Memory B cell (primary cell): ENCODE data around the gene PRG2.
"Not testable (repeated sequence)": the region's sequence is repeated elsewhere in the genome, so short reads cannot be mapped to it uniquely, and the experiment has no call there.

Source experiments
- ATAC-seq: fragments of 150-1000 bp; cut with Tn5 transposase; 2 replicates; pipeline ENCODE4 v1.10.0; 2021; ENCODE audit warnings: low read depth, mild to moderate bottlenecking, moderate library complexity
- DNase-seq, 2 donors: peaks; one replicate each; pipeline ENCODE4 v3.0.0; 2022; ENCODE audit warnings: low spot score in 2 of 2
- H3K27ac Mint-ChIP-seq: one replicate; pipeline ENCODE4 v1.8.0; 2022; ENCODE audit warnings: mild to moderate bottlenecking, moderate library complexity, mixed read lengths
- H3K27me3 Mint-ChIP-seq: one replicate; pipeline ENCODE4 v1.8.0; 2022; ENCODE audit warnings: mixed read lengths
- H3K36me3 Mint-ChIP-seq: one replicate; pipeline ENCODE4 v1.8.0; 2022; ENCODE audit warnings: mild to moderate bottlenecking, mixed read lengths
- H3K4me1 Mint-ChIP-seq: one replicate; pipeline ENCODE4 v1.8.0; 2022; ENCODE audit warnings: mixed read lengths
- H3K4me3 Mint-ChIP-seq: one replicate; pipeline ENCODE4 v1.8.0; 2022; ENCODE audit warnings: mild to moderate bottlenecking, moderate library complexity, mixed read lengths
- H3K9me3 Mint-ChIP-seq: one replicate; pipeline ENCODE4 v1.8.0; 2022; ENCODE audit warnings: mixed read lengths

PRG2 gene

DNA sequence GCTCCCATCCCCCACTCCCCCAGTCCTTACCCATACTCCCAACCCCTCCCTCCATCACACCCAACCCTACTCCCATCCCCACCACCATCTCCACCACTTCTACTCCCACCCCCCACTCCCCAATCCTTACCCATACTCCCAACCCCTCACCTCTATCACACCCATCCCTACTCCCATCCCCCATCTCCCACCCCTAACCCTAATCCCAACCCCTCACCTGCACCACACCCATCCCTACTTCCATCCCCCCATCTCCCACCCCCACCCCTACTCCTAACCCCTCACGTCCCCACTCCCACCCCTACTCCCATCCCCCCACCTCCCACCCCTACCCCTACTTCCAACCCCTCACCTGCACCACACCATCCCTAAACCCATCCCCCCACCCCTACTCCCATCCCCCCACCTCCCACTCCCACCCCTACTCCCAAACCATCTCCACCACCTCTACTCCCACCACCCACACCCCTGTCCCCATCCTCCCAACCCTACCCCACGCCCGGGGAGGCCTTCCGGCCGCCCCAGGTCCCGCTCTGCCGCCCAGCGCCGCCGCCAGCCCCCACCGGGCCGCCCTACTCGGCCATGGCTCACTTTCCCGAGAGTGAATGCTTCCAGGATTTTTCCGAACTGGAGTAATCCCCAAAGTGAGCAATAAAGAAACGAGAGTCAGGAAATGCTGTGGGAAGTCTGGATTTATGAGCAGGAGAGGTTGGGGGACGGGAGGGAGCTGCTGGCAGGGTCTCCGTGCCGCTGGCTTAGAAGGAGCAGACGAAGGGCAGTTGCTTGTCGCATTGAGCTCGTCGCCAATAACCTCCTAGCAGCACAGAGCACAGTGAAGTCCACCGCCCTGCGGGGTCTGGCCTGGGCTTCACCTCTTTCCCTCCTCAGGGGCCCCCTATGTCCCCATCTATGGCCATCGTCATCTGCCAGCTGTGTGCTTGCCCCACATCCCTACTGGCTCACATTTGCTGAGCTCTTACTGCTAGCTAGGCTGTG, 14.1 kb downstream of the PRG2 start:
- Mint-ChIP-seq H3K4me3 (no peak overlapping the region), H3K9me3 (no peaks in the 10 kb centered on the region)

DNA sequence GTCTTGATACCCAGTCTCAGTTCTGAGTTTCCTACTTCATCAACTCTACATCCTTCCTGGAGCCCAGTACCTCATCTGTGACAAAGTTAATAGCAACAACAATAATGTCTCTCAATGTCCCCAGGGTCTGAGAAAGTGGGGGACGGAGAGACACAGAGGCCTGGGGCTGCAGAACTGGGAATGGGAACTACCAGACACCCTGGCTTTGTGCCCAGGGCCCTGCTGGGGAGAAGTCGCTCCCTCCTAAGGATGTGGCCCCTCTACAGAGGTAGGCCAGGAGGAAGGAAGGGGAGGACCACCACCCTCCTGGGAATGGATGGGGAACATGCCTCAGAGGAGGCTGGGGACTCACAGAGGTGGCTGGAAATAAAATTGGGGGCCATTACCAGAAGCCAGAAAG, 15.0 kb downstream of the PRG2 start:
- no peaks in the 10 kb centered on the region for H3K36me3 Mint-ChIP-seq
- H3K4me3 Mint-ChIP-seq, result no peak overlapping the region

More for the DNA sequence above, 14.1 kb downstream of the PRG2 start:
- Mint-ChIP-seq H3K4me1 (no peaks in the 10 kb centered on the region), H3K27me3 (peaks cover 11% of the 10 kb centered on the region), H3K36me3 (no peaks in the 10 kb centered on the region), H3K27ac (no peak overlapping the region)
- ATAC-seq (no peak), DNase-seq (no peak)

DNA sequence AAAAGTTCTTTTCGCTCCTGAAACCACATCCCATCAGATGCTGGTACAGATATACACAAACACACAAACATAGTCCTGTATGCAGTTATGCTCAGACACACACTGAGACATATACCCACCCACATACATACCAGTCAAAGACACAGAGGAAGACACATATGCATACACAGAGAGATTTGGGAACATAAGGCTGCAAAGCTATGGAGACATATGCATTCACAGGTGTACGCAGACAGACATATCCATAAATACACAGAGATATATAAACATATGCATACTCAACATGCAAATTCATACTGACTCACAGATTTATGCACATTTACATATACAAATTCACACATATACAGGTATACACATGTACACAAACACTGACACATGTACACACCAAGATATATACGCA, 15.5 kb downstream of the PRG2 start:
- no peak overlapping the region for H3K27ac Mint-ChIP-seq
- no peak overlapping the region for H3K4me3 Mint-ChIP-seq
- DNase-seq, result no peak
- no peaks in the 10 kb centered on the region for H3K4me1 Mint-ChIP-seq
- H3K9me3 Mint-ChIP-seq, result no peaks in the 10 kb centered on the region
- H3K27me3 Mint-ChIP-seq, result peaks cover 14% of the 10 kb centered on the region
- no peaks in the 10 kb centered on the region for H3K36me3 Mint-ChIP-seq
- ATAC-seq, result no peak

More for the DNA sequence above, 15.0 kb downstream of the PRG2 start:
- Mint-ChIP-seq H3K27ac (no peak overlapping the region), H3K9me3 (no peaks in the 10 kb centered on the region), H3K4me1 (no peaks in the 10 kb centered on the region), H3K27me3 (peaks cover 11% of the 10 kb centered on the region)
- ATAC-seq (no peak), DNase-seq (no peak)

GRCh38 chr11:57373146-57373545, 17.3 kb downstream of the PRG2 start:
- no peaks in the 10 kb centered on the region for H3K4me1 Mint-ChIP-seq
- no peaks in the 10 kb centered on the region for H3K36me3 Mint-ChIP-seq
- H3K4me3 Mint-ChIP-seq, result no peak overlapping the region
- H3K27ac Mint-ChIP-seq, result no peak overlapping the region
- no peak for DNase-seq
- no peaks in the 10 kb centered on the region for H3K9me3 Mint-ChIP-seq
- H3K27me3 Mint-ChIP-seq, result peaks cover 12% of the 10 kb centered on the region
- ATAC-seq, result no peak

- no peak overlapping the region for H3K27ac Mint-ChIP-seq
- no peak overlapping the region for H3K4me3 Mint-ChIP-seq
- no peak for DNase-seq
- H3K27me3 Mint-ChIP-seq, result peaks cover 5% of the 10 kb centered on the region
- H3K9me3 Mint-ChIP-seq, result no peaks in the 10 kb centered on the region
- no peak for ATAC-seq
- H3K36me3 Mint-ChIP-seq, result no peaks in the 10 kb centered on the region
- H3K4me1 Mint-ChIP-seq, result no peaks in the 10 kb centered on the region
Measured at GRCh38 chr11:57370941-57371340, 19.5 kb downstream of the PRG2 start.

GRCh38 chr11:57370251-57370650, 20.2 kb downstream of the PRG2 start:
- Mint-ChIP-seq H3K4me1 (no peaks in the 10 kb centered on the region), H3K27me3 (peaks cover 8% of the 10 kb centered on the region), H3K36me3 (no peaks in the 10 kb centered on the region), H3K27ac (no peak overlapping the region), H3K4me3 (no peak overlapping the region), H3K9me3 (no peaks in the 10 kb centered on the region)
- ATAC-seq (no peak), DNase-seq (no peak)

DNA sequence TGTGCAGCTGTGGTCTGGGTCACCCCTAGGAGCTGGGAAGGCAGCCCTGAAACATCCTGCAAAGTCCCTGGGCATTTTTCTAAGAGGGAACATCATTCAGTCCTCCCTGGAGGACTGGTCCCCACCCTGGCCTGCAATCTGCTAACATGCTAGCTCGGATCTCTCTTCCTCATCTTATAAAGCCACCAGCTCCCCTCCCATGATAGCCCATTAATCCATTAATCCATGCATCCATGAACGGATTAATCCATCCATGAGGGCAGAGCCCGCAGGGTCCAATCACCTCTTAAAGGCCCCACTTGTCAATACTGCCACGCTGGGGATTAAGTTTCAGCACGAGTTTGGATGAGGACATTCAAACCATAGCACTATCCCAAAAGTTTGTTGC, 21.6 kb downstream of the PRG2 start:
- Mint-ChIP-seq H3K4me3 (no peak overlapping the region), H3K36me3 (no peaks in the 10 kb centered on the region), H3K4me1 (no peaks in the 10 kb centered on the region), H3K27ac (no peak overlapping the region), H3K27me3 (peaks cover 11% of the 10 kb centered on the region), H3K9me3 (no peaks in the 10 kb centered on the region)
- DNase-seq (no peak), ATAC-seq (no peak)

DNA sequence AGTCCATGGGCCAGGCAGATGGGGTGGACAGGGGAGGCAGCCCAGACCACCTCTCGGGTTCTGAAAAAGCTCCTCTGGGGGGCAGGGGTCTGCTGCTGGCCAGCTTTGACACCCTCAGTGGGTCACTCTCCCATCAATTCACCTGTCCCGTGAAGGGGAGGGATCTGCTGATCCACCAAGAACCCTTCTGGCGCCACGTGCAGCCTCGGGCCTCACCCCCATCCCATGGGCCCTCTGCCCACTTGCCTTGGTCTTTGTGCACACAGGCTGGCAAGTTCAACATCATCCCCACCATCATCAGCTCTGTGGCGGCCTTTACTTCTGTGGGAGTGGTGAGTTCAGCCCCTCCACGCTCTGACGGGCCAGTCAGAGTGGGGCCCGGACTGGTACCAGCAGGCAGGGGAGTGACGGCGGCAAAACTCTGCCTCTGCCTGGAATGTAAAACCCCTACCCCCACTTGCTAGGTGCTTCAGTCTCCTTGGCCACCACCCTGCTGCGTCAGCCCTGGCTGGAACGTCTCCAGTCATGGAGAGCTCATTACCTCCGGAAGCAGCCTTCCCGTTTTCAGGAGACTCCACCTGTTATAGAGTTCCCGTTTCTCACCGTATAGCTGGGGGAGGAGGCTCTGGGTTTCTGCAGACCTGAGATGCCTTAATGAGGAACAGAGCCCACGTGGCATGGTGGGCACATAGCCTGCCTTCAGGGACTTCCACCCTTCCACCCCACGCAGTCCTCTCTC, 22.2 kb downstream of the PRG2 start:
- Mint-ChIP-seq H3K27me3 (peaks cover 11% of the 10 kb centered on the region), H3K36me3 (no peaks in the 10 kb centered on the region), H3K9me3 (no peaks in the 10 kb centered on the region), H3K4me1 (no peaks in the 10 kb centered on the region), H3K4me3 (no peak overlapping the region), H3K27ac (no peak overlapping the region)
- ATAC-seq (no peak), DNase-seq (no peak)

DNA sequence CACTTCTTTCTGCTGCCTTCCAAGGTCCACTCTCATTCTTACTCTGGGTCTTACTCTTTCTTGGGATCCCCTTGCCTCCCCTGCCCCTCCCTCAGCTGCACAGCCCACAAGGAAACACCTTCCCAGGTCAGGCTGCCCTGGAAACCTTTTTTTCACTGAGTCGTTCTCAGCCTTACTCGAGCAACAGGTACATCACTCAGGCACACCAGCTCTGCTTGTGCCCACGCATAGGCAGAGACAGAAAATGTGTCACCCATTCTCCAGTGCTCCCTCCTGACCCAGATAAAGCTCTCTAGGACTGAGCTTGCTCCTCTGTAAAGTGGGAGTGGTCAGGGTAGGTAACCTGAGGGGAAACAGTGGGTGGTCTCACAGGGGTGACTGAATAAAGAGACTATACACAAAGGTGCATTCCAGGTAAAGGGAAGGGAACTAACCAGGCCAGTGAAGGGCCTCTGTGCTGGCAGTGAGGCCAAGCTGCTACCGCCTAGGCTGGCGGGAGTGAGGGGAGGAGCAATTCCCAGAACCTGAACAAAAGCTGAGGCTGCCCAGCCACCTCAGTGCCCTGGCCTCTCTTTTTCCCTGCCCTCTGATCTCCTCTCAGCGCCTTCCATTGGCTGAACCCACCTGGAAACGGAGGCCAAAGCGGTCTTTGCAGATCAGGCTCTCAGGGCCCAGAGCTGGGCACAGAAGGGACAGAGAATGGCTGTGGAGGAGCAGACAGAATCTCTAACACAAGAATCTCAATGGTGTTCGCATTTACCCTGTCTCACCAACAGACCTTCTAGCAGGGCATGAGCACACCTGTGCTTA, 25.4 kb downstream of the PRG2 start:
- Mint-ChIP-seq H3K27me3 (peaks cover 14% of the 10 kb centered on the region), H3K9me3 (no peaks in the 10 kb centered on the region), H3K4me1 (no peaks in the 10 kb centered on the region), H3K27ac (no peak overlapping the region), H3K36me3 (no peaks in the 10 kb centered on the region), H3K4me3 (no peak overlapping the region)
- ATAC-seq (no peak), DNase-seq (no peak)

DNA sequence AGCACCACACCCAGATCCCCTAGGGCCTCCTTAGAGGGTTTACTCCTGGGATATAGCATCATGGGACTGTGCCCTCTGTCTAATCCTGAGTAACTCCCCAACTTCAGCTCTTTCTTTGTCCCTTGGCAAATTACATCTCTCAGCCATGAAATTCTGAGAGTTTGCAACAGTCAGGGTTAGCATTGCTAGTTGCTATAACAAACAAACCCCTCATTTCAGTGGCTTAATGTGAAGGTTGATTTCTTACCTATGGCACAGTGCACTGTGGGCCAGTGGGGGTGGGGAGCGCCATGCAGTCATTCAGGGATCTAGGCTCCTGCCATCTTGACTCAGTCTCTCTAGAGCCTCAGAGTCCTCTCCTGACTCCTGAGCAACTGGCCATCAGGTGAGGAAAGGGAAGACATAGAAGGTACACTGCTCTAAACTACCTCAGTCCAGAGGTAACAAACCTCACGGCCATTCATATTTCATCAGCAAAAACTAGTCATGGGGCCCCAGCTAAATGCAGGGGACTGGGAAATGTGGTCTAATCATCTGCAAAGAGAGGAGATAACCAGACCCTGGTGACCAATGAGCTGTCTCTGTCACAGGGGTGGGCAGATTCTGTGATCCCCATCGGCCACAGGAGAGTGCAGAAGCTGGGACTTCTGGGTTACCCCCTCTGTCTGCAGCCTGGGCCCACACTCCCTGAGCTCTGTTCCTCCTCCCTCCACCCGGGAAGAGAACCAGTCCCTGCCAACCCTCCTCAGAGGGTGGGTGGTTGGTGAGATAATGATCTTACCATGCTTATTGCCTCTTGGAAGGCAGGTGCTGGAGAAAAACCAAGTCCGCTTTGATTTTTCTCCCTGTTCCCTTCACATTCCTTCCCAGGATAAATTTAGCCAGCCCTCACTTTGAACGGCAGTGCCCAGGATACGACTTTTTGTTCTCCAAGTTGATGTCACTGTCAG, 27.0 kb downstream of the PRG2 start:
- H3K4me3 Mint-ChIP-seq, result no peak overlapping the region
- ATAC-seq (no peak), DNase-seq (no peak)
- H3K36me3 Mint-ChIP-seq, result no peaks in the 10 kb centered on the region
- no peaks in the 10 kb centered on the region for H3K4me1 Mint-ChIP-seq
- peaks cover 13% of the 10 kb centered on the region for H3K27me3 Mint-ChIP-seq
- H3K9me3 Mint-ChIP-seq, result no peaks in the 10 kb centered on the region
- no peak overlapping the region for H3K27ac Mint-ChIP-seq

DNA sequence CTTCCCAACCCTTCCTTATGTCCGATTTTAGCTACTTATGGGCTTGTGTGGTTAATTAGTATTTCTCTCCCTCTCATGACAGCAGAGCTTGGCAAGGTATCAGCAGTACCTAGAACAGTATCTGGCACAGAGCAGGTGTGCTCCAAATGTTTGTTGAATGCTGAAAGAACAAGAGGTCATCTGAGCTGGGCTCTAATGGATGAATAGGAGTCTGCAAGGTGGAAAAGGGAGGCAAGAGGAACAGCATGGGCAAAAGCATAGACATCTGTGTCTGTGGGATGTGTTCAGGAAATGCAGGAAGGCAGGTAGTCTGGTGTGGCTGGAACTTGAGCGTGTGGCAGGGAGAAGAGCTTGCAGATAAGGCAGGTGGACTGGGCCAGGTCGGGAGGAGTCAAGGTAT, 28.5 kb downstream of the PRG2 start:
- no peaks in the 10 kb centered on the region for H3K36me3 Mint-ChIP-seq
- no peak overlapping the region for H3K27ac Mint-ChIP-seq
- ATAC-seq (no peak), DNase-seq (no peak)
- H3K9me3 Mint-ChIP-seq, result no peaks in the 10 kb centered on the region
- H3K4me3 Mint-ChIP-seq, result no peak overlapping the region
- no peaks in the 10 kb centered on the region for H3K4me1 Mint-ChIP-seq
- H3K27me3 Mint-ChIP-seq, result peaks cover 13% of the 10 kb centered on the region

GRCh38 chr11:57361420-57361819, 29.0 kb downstream of the PRG2 start:
- H3K36me3 Mint-ChIP-seq, H3K4me1 Mint-ChIP-seq: not testable (repeated sequence)

DNA sequence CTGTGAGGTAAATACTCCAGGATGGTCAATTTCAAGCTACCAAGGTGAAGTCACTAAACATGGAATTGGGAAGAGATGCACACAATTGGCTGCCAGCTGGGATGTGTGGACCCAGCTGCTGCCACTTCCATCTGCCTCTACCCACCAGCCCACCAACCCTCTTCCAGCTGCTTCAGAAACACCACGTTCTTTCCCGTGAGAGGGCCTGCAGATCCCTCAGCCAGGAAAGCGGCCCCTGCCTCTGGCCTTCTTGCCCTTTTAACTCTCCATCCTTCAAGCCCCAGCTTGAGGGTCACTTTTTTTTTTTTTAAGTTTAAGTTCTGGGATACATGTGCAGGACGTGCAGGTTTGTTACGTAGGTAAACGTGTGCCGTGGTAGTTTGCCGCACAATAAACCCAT, 29.5 kb downstream of the PRG2 start:
- H3K4me1 Mint-ChIP-seq, result no peaks in the 10 kb centered on the region
- H3K27ac Mint-ChIP-seq, result no peak overlapping the region
- H3K4me3 Mint-ChIP-seq, result no peak overlapping the region
- DNase-seq, result no peak
- peaks cover 12% of the 10 kb centered on the region for H3K27me3 Mint-ChIP-seq
- no peaks in the 10 kb centered on the region for H3K36me3 Mint-ChIP-seq
- ATAC-seq, result no peak
- H3K9me3 Mint-ChIP-seq, result no peaks in the 10 kb centered on the region

More at GRCh38 chr11:57361420-57361819, 29.0 kb downstream of the PRG2 start:
- DNase-seq, H3K9me3 Mint-ChIP-seq, ATAC-seq, H3K27ac Mint-ChIP-seq, H3K4me3 Mint-ChIP-seq: not testable (repeated sequence)
- H3K27me3 Mint-ChIP-seq, result peaks cover 12% of the 10 kb centered on the region
